ENCODE measurements around the gene INTS12. TPM values are rescaled to one million over a fixed set of nuclear protein-coding genes. Genes with fewer than 3 reads are reported as not detected.

The INTS12 gene
- polyA plus RNA-seq, 1 donor (not counting 4 experiments of a cell fraction or from before 2014, with no cell fraction given) = 39.8 TPM

- no peak overlapping the region for H3K4me2 ChIP-seq (ENCODE audit: control insufficient read depth, extremely low read depth, insufficient read depth, low read depth, low read length)
- no peaks in the 10 kb centered on the region for H3K27me3 ChIP-seq (ENCODE audit: control insufficient read depth, extremely low read depth, insufficient read depth, low read length)
- peaks cover 4% of the 10 kb centered on the region for H3K4me1 ChIP-seq (ENCODE audit: control insufficient read depth, extremely low read depth, insufficient read depth, low read length)
- dilution Hi-C loops (cut with MboI; ENCODE audit: extremely low pct_ligation_motif_present, low sequenced_read_pairs) = no loop called here
- no peak overlapping the region for H3K4me3 ChIP-seq (ENCODE audit: control insufficient read depth in 2 of 3, extremely low read depth in 1 of 3, insufficient read depth in 2 of 3, low read depth in 1 of 3, low read length in 3 of 3)
- H2AFZ ChIP-seq (ENCODE audit: control insufficient read depth, low read length) = no peak overlapping the region
- H3K9me1 ChIP-seq (ENCODE audit: control insufficient read depth, extremely low read depth, insufficient read depth, low read length) = no peaks in the 10 kb centered on the region
- H3K9ac ChIP-seq (ENCODE audit: control insufficient read depth, extremely low read depth, insufficient read depth, low read length) = no peak overlapping the region
- no peaks in the 10 kb centered on the region for H3K79me2 ChIP-seq (ENCODE audit: control insufficient read depth, insufficient read depth, low read length)
- no peak for FAIRE-seq
- no peak for TF ChIP-seq EZH2 (IDR thresholded peaks at IDR 0.05; ENCODE audit: low read length)
- TF ChIP-seq CTCF (optimal IDR thresholded peaks at IDR 0.05 in 1 of 3, IDR thresholded peaks at IDR 0.05 in 1 of 3, conservative IDR thresholded peaks at IDR 0.05 in 1 of 3; ENCODE audit: extremely low read depth in 1 of 3, insufficient read depth in 2 of 3, low read length in 3 of 3) = no peak
- H3K9me3 ChIP-seq (ENCODE audit: control insufficient read depth, low read depth, low read length) = no peaks in the 10 kb centered on the region
- no peak for DNase-seq (ENCODE audit: low read depth, low spot score)
- H3K36me3 ChIP-seq (ENCODE audit: control insufficient read depth in 2 of 2, extremely low read depth in 1 of 2, insufficient read depth in 2 of 2, low read length in 2 of 2) = no peaks in the 10 kb centered on the region
- no peak overlapping the region for H3K27ac ChIP-seq (ENCODE audit: control insufficient read depth, insufficient read depth, low read length)
- no peaks in the 10 kb centered on the region for H4K20me1 ChIP-seq (ENCODE audit: control insufficient read depth, extremely low read depth, insufficient read depth, low read length)
These were observed 56.6 kb downstream of the INTS12 start for GRCh38 chr4:105651884-105652283.

- no peak overlapping the region for H3K4me3 ChIP-seq (ENCODE audit: control insufficient read depth in 2 of 3, extremely low read depth in 1 of 3, insufficient read depth in 2 of 3, low read depth in 1 of 3, low read length in 3 of 3)
- FAIRE-seq (no peak), DNase-seq (ENCODE audit: low read depth, low spot score) (no peak)
- no peaks in the 10 kb centered on the region for H3K9me1 ChIP-seq (ENCODE audit: control insufficient read depth, extremely low read depth, insufficient read depth, low read length)
- H3K27ac ChIP-seq (ENCODE audit: control insufficient read depth, insufficient read depth, low read length) = no peak overlapping the region
- H2AFZ ChIP-seq (ENCODE audit: control insufficient read depth, low read length) = no peak overlapping the region
- no peaks in the 10 kb centered on the region for H3K27me3 ChIP-seq (ENCODE audit: control insufficient read depth, extremely low read depth, insufficient read depth, low read length)
- TF ChIP-seq CTCF (optimal IDR thresholded peaks at IDR 0.05 in 1 of 3, IDR thresholded peaks at IDR 0.05 in 1 of 3, conservative IDR thresholded peaks at IDR 0.05 in 1 of 3; ENCODE audit: extremely low read depth in 1 of 3, insufficient read depth in 2 of 3, low read length in 3 of 3) (no peak), EZH2 (IDR thresholded peaks at IDR 0.05; ENCODE audit: low read length) (no peak)
- H4K20me1 ChIP-seq (ENCODE audit: control insufficient read depth, extremely low read depth, insufficient read depth, low read length) = no peaks in the 10 kb centered on the region
- H3K9ac ChIP-seq (ENCODE audit: control insufficient read depth, extremely low read depth, insufficient read depth, low read length) = no peak overlapping the region
- no peak overlapping the region for H3K4me2 ChIP-seq (ENCODE audit: control insufficient read depth, extremely low read depth, insufficient read depth, low read depth, low read length)
- H3K9me3 ChIP-seq (ENCODE audit: control insufficient read depth, low read depth, low read length) = no peaks in the 10 kb centered on the region
- no peaks in the 10 kb centered on the region for H3K4me1 ChIP-seq (ENCODE audit: control insufficient read depth, extremely low read depth, insufficient read depth, low read length)
- no peaks in the 10 kb centered on the region for H3K36me3 ChIP-seq (ENCODE audit: control insufficient read depth in 2 of 2, extremely low read depth in 1 of 2, insufficient read depth in 2 of 2, low read length in 2 of 2)
- dilution Hi-C loops (cut with MboI; ENCODE audit: extremely low pct_ligation_motif_present, low sequenced_read_pairs) = no loop called here
- no peaks in the 10 kb centered on the region for H3K79me2 ChIP-seq (ENCODE audit: control insufficient read depth, insufficient read depth, low read length)
These were observed 58.3 kb downstream of the INTS12 start for GRCh38 chr4:105650190-105650589.

Data from keratinocyte (primary cell).